Measurements from ENCODE around the gene GGA1.

DNA sequence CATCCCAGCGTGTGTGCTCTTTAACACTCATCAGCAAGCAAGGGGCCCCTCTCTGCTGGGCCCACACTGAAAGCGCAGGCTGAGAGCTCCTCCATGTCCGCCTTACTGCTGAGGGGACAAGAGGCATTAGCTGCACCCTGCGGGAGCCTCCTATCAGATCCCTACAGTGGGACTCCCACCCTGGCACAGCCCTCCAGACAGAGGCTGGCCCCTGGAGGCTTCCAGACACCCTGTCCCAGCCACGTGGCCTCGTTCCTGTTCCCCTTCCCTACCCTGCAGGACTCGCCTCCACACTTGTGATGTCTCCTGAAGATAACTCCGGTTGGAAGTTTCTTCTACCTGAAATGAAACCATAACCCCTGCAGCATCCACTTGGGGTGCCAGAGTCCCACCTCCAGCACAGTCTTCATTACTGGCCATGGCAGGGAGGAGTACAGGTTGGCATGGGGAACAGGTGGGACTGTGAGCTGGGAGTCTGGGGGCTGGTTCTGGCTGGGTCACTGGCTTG is 25.8 kb downstream of the GGA1 start:
- no peak for TF ChIP-seq POLR2A (IDR thresholded peaks at IDR 0.05)
- TF ChIP-seq, protein P1, sequence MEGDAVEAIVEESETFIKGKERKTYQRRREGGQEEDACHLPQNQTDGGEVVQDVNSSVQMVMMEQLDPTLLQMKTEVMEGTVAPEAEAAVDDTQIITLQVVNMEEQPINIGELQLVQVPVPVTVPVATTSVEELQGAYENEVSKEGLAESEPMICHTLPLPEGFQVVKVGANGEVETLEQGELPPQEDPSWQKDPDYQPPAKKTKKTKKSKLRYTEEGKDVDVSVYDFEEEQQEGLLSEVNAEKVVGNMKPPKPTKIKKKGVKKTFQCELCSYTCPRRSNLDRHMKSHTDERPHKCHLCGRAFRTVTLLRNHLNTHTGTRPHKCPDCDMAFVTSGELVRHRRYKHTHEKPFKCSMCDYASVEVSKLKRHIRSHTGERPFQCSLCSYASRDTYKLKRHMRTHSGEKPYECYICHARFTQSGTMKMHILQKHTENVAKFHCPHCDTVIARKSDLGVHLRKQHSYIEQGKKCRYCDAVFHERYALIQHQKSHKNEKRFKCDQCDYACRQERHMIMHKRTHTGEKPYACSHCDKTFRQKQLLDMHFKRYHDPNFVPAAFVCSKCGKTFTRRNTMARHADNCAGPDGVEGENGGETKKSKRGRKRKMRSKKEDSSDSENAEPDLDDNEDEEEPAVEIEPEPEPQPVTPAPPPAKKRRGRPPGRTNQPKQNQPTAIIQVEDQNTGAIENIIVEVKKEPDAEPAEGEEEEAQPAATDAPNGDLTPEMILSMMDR (IDR thresholded peaks at IDR 0.05), result peak in 1 of 4 experiments; percentile 13
